DMS53 treated with DMSO at 0.1 percent for 48 hours (cell line): ENCODE results near the gene ZNF30.
"Not testable (repeated sequence)": the region's sequence is repeated elsewhere in the genome, so short reads cannot be mapped to it uniquely, and the experiment has no call there.

Experiments
- DNase-seq: peaks from one replicate; lab custom pipeline; 2025; ENCODE audit not compliant: unreplicated experiment; lab: John Stamatoyannopoulos, UW

The ZNF30 gene

GRCh38 chr19:34960103-34960805, 33.6 kb downstream of the ZNF30 start:
- no peak for DNase-seq

GRCh38 chr19:34960940-34961679, 34.4 kb downstream of the ZNF30 start:
- no peak for DNase-seq

GRCh38 chr19:34961775-34962686, 35.3 kb downstream of the ZNF30 start:
- peak; percentile 7 for DNase-seq

GRCh38 chr19:34962687-34963572, 36.2 kb downstream of the ZNF30 start:
- no peak for DNase-seq

- peak; percentile 52 for DNase-seq
These were observed 37.1 kb downstream of the ZNF30 start, which contains the start of gene ZNF792 for GRCh38 chr19:34963573-34964406. Gene ZNF792 (minus strand): TSS chr19:34964229. CDS start chr19:34963662, 567 bp downstream.

- DNase-seq: no peak
These were observed 37.9 kb downstream of the ZNF30 start for GRCh38 chr19:34964598-34964997.

GRCh38 chr19:34965505-34965904, 38.8 kb downstream of the ZNF30 start:
- not testable (repeated sequence) for DNase-seq

- no peak for DNase-seq
These were observed 40.8 kb downstream of the ZNF30 start for GRCh38 chr19:34967551-34967950.

- no peak for DNase-seq
These were observed 43.0 kb downstream of the ZNF30 start for GRCh38 chr19:34969721-34970120.

GRCh38 chr19:34970185-34970780, 43.6 kb downstream of the ZNF30 start:
- DNase-seq: not testable (repeated sequence)

- no peak for DNase-seq
These were observed 45.5 kb downstream of the ZNF30 start for GRCh38 chr19:34972163-34972705.

- no peak for DNase-seq
These were observed 47.9 kb downstream of the ZNF30 start for GRCh38 chr19:34974646-34975045.

GRCh38 chr19:34975056-34975455, 48.4 kb downstream of the ZNF30 start:
- DNase-seq: no peak

GRCh38 chr19:34976611-34977010, 49.9 kb downstream of the ZNF30 start:
- DNase-seq: no peak

- no peak for DNase-seq
These were observed 53.3 kb downstream of the ZNF30 start for GRCh38 chr19:34979819-34980640.

GRCh38 chr19:34982275-34982674, 55.6 kb downstream of the ZNF30 start:
- DNase-seq: no peak

GRCh38 chr19:34983786-34984185, 57.1 kb downstream of the ZNF30 start:
- DNase-seq: no peak

GRCh38 chr19:34984287-34984686, 57.6 kb downstream of the ZNF30 start:
- no peak for DNase-seq
